OCI-M1 (cell line): Measurements from ENCODE around the gene EYS.
A peak's percentile ranks its signal among the peaks of the same experiment; 100 is the strongest.

Source experiments
- DNase-seq: peaks from one replicate; lab custom pipeline; 2025; lab: John Stamatoyannopoulos, UW

Gene EYS

DNA sequence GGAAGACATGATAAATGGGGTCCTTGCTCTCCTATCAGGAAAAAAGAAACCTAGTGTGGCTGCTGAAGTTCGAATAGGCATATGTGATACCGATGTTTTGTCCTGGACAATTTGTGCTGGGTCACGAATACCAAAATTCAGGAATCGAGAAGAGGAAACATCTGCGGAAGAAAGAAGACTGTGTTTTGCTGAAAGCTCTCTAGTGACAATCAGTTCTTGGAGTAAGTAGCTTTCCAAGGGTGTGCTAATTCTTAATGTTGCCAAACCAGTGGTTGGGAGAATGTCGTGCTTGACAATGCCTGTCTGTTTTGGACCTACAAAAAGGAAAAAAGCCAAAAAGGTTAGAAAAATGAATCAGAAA is 1115.4 kb downstream of the EYS start:
- DNase-seq, result no peak

DNA sequence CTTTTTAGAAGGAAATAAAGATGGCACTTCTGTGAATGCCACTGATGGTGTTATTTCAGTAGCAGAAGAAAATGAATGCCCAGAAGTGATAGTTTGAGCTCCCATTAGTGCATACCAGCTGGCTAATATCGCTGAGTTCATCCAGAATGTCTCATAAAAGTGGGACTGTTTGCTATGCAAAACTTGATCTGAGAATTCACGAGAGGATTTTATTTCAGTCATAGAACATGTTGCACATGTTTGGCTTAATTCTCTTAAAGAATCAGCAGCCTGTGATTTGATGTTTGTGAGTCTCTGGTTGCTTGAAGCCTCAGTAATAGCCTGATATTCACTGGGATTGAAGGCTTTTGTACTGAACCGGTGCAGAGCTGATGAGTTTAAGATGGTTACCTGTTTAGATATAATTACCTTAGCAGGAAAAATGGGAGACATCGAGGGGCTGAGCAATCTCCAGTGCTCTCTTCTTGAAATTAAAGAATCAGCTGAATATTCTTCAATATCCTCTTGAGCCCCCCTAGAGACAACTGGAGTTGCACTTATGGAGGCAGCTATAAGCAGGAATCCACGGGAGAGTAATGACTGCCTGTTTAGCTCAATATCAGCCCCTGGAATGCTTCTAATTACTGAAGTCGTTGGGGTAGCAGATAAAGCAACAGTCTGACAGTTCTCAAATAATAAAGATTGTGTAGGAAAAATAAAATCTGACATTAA is 1115.9 kb downstream of the EYS start:
- no peak for DNase-seq

GRCh38 chr6:64589961-64590360 is 1117.1 kb downstream of the EYS start:
- DNase-seq, result no peak

DNA sequence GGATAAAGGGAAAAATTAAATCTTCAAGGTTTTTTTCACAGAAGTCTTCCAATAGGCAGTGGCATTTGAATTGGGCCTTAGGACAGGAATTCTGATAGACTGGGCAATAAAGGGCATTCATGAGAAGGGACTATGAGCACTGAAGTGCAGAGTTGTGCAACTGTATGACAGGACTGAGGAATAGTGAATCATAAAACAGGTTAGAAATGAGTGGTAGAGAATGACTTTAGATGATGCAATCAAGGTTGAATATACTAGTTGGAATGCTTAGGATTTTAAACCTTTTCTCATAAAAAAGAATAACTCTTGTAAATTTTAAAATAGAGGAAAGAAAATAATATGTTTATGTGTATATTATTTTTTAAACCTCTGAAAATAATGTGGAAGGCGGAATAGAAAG is 1126.7 kb downstream of the EYS start:
- no peak for DNase-seq

DNA sequence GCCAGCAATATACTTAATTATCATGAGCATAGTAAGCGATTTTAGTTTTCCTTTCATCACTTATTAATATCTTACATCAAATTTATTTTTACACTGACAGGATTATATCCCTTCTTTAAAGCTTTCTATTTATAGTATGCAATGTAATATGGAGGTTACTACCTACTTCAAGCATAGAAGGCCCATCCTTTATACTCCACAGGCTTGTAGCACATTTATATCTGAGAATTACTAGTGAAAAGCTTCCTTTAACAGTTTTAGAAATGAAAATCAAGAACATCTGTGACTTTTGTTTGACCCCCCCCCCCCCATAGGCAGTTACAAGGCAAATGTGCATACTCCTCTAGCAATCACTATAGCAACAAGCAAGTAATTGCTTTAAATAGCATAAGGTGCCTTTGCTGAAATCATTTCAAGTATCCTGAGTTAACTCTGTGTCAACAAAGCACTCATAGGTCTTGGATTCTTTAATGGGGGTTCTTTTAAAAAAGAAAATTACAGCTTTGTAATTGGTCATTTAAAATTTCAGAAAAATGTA is 1153.7 kb downstream of the EYS start:
- no peak for DNase-seq

- DNase-seq, result no peak
Observed at GRCh38 chr6:64547594-64548268, 1159.3 kb downstream of the EYS start.

DNA sequence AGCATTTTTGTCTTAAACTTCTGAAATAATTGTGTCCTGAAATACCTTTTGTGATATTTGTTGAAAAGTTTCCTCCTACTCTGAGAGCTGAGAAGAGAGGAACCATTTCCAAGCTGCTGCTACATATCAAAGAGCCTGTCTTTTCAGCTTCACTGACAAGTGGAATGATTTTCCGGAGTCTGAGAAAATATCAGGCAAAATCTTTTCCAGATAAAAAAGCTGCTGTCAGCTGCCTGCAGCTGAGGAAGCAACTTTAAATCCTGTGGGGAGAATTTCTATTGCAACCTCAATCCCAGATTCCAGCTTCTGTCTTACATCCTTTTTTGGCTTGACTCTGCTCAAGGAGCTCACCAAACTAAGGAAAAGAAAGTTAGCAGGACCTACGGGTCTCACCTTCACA is 1167.1 kb downstream of the EYS start:
- DNase-seq, result no peak

DNA sequence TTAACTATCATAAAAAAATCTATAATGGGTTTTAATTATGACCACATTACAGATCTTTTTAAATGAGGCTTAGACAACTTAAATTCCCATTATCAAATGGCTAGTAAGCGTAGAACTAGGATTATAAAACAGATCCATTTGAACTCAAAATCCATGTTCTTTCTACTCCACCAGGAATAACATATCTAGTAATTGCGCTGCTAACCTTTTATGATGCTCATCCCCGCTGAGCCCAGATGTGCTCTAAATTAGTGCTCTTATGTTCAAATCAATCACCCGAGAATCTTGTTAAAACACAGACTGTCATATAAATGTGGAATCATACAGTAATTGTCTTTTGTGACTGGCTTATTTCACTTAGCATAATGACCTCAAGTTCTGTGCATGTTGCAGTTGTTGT is 1168.3 kb downstream of the EYS start:
- no peak for DNase-seq

GRCh38 chr6:64527899-64528298 is 1179.1 kb downstream of the EYS start:
- DNase-seq, result no peak

- no peak for DNase-seq
Observed at GRCh38 chr6:64522859-64523258, 1184.2 kb downstream of the EYS start.

GRCh38 chr6:64520050-64520449 is 1187.0 kb downstream of the EYS start:
- peak; percentile 75 for DNase-seq

DNA sequence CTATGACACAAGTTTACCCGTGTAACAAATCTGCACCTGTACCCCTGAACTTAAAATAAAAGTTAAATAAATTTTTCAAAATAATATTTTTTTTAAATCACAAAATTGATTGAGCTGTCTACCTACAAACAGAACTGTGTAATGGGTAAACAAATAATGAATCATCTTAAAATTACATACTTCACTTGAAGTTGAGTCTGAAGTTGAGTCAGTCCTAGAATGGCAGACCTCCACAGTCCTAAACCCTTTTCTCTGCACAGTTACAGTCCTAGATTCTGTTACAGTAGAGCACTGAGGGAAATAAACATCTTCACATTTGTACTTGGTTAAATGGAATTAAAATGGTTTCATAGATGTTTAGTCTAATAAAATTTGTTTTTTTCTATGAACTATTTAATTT is 1190.6 kb downstream of the EYS start:
- DNase-seq, result no peak

- DNase-seq, result no peak
Observed at GRCh38 chr6:64507661-64508060, 1199.4 kb downstream of the EYS start.

- DNase-seq, result peak; percentile 73
Observed at GRCh38 chr6:64505312-64505711, 1201.7 kb downstream of the EYS start.

DNA sequence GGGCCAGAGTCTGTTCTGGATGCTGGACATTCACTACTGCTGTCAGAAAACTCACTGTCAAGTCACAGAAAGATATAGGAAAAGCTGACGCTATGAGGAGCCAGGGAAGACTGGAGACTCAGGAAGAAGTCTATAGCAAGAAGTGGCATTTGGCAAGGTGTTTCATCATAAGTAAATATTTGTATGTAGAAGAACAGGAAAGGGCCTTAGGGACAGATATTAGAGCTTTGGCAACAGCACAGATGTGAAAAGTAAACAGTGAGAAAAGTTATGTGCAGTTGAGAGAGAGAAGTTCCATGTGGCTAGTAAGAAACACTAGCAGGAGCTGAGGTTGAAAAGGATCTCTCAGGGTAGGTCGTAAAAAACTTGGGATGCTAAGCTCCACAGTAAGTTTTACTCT is 1202.5 kb downstream of the EYS start:
- no peak for DNase-seq

DNA sequence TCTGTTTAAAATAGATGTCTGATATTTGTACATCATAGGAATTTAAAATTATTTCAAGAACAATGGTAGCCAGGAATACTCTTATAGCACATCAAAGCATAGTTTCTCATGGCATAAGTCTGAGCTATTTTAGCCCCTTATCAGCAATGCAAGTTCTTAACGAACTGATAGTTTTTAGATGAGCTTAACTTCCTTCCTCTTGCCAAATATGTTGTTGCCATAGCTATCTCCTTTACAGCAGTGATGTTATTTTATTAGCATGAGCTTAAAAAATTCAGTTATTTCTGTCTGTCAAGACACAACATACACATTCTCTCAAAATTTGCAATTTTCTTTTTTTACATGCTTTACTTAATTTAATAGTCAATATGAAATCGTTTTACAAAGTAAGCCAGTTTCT is 1204.2 kb downstream of the EYS start:
- no peak for DNase-seq

DNA sequence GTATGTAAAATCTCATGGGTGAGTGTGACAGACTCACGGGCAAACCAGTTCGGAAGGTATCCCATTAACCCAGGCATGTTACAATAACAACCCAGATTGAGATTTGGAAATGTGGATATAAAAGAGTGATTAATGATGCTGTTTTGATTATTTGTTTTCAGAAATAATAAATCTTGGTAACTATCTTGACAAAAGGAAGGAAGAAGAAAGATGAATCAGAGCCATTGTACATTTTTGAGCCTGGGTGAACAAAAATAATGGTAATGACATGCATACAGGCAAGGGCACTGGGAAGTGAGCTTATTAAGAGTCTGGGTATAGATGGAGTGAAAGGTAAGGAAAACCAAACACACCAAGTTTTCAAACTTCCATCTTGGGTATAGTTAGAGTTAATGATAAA is 1209.4 kb downstream of the EYS start:
- no peak for DNase-seq

- DNase-seq, result no peak
Observed at GRCh38 chr6:64489763-64490162, 1217.3 kb downstream of the EYS start.

- DNase-seq, result no peak
Observed at GRCh38 chr6:64486578-64487351, 1220.3 kb downstream of the EYS start.

DNA sequence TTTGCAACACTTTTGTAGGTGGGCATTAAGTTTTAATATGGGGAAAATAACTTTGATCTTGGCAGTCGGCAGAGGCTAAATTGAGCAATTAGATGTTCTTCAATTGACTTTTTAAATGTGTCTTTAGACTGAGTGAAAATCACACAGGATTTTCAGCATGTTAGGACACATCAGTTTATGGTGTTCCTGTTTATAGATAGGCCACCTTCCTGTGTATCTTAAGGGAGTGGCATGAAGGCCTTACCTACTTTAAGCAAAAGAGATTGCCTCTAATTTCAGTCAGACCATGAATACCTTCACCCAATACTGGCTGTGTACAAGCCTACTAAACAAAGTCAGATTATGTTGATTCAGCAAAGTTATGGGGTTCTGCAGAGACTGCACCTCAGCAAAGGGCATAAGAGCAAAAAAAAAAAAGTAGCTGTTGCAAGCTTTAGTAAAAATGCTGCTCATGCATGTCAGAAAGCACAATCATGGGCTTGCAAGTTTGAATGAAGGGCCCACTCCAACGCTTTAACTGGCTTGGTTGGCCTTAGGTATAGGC is 1223.0 kb downstream of the EYS start:
- no peak for DNase-seq

DNA sequence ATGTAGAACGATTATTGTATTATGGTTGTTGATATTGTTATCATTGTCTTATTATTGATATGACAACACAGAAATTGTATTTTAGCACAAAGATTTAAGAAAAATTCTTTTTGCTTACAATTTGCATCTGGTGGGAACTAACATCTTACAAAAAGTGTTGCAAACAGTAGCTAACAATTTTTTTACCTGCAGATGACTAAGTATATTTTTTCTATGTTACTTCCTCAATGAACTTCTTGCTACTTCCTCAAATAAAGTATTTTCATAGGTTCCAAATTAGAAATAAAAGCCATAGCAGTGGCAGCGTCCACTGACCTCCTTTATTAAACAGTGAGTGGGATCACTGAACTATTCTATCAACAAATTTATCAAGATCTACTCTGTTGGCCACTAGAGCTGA is 1224.4 kb downstream of the EYS start:
- DNase-seq, result peak; percentile 47

- DNase-seq, result no peak
Observed at GRCh38 chr6:64479134-64479533, 1227.9 kb downstream of the EYS start.

DNA sequence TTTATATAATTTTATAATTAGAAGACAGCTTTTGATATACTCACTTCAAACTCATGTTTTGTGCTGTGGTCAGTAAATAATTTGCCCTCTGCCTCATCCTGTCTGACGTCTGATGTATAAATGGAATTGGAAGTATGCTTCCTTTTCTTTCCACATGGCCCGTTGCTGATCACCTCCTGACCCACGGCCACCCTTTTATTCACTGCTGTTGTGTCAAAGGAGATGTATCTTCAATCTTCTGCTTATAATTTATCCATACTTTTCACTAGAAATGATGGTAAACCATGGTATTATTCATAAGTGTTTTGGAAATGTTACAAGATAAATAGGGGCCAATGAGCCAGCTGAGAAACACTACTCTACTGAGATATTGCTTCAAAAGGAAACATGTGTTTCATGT is 1229.6 kb downstream of the EYS start:
- no peak for DNase-seq
